HG03457 (cell line): ENCODE data around the gene NTSR1.

Source experiments
- ATAC-seq: cut with Tn5 transposase; IDR thresholded peaks from one replicate; pipeline ENCODE4 v1.9.1; 2021; ENCODE audit warnings: moderate number of reproducible peaks; ENCODE audit not compliant: unreplicated experiment

NTSR1 gene

GRCh38 chr20:62797671-62798532, 89.3 kb downstream of the NTSR1 start:
- ATAC-seq = no peak

GRCh38 chr20:62799036-62799435, 90.4 kb downstream of the NTSR1 start:
- ATAC-seq = no peak

GRCh38 chr20:62799459-62799858, 90.8 kb downstream of the NTSR1 start:
- ATAC-seq = no peak

- no peak for ATAC-seq
These were observed 91.2 kb downstream of the NTSR1 start for GRCh38 chr20:62799873-62800272.

- ATAC-seq = no peak
These were observed 92.0 kb downstream of the NTSR1 start for GRCh38 chr20:62800314-62801259.

- ATAC-seq = no peak
These were observed 92.8 kb downstream of the NTSR1 start for GRCh38 chr20:62801284-62802010.

GRCh38 chr20:62802026-62802712, 93.5 kb downstream of the NTSR1 start:
- ATAC-seq = no peak

GRCh38 chr20:62804021-62804626, 95.5 kb downstream of the NTSR1 start:
- ATAC-seq = no peak

GRCh38 chr20:62804627-62805154, 96.1 kb downstream of the NTSR1 start, which contains the start of gene OGFR:
Gene OGFR, plus strand, starts transcription at chr20:62804835. Its CDS starts 25 bp downstream, at chr20:62804860.
- no peak for ATAC-seq

- no peak for ATAC-seq
These were observed 96.6 kb downstream of the NTSR1 start for GRCh38 chr20:62805155-62805710.

GRCh38 chr20:62805711-62806382, 97.2 kb downstream of the NTSR1 start:
- no peak for ATAC-seq

- ATAC-seq = no peak
These were observed 97.9 kb downstream of the NTSR1 start for GRCh38 chr20:62806383-62807050.

- ATAC-seq = no peak
These were observed 99.0 kb downstream of the NTSR1 start for GRCh38 chr20:62807444-62808210.

- ATAC-seq = no peak
These were observed 99.7 kb downstream of the NTSR1 start for GRCh38 chr20:62808211-62808865.

GRCh38 chr20:62809530-62810428, 101.1 kb downstream of the NTSR1 start:
- ATAC-seq = no peak

- no peak for ATAC-seq
These were observed 102.7 kb downstream of the NTSR1 start for GRCh38 chr20:62811320-62811719.
